WTC11 (cell line): ENCODE results near the gene LGR6. TPM values are rescaled to one million over a fixed set of nuclear protein-coding genes. Genes with fewer than 3 reads are reported as not detected.

Experiments used
- ATAC-seq: fragments of 200-7000 bp; cut with Tn5 transposase; 2 replicates; pipeline ENCODE4 v1.10.0; 2021; ENCODE audit warnings: mild to moderate bottlenecking, moderate library complexity
- CTCF ChIA-PET: fragments of 300-600 bp; sonication (Branson Sonifier 250); formaldehyde crosslinking; loops from one replicate; lab custom pipeline; 2021; ENCODE audit warnings: antibody characterized with exemption; lab: Charles Lee
- POLR2A ChIA-PET: fragments of 350-600 bp; sonication (Branson Sonifier 250); formaldehyde crosslinking; loops from one replicate; lab custom pipeline; 2021; ENCODE audit warnings: antibody characterized with exemption; lab: Charles Lee
- DNase-seq: peaks from one replicate; pipeline ENCODE4 v3.0.0; 2021; ENCODE audit warnings: low spot score
- H3K27ac Mint-ChIP-seq: 2 replicates; pipeline ENCODE4 v1.8.0; 2021; ENCODE audit warnings: mixed read lengths
- H3K27me3 Mint-ChIP-seq: 2 replicates; pipeline ENCODE4 v1.8.0; 2021; ENCODE audit warnings: low read depth, mild to moderate bottlenecking, moderate library complexity, mixed read lengths
- H3K36me3 Mint-ChIP-seq: 2 replicates; pipeline ENCODE4 v1.8.0; 2021; ENCODE audit warnings: mixed read lengths
- H3K4me1 Mint-ChIP-seq: 2 replicates; pipeline ENCODE4 v1.8.0; 2022; ENCODE audit warnings: mixed read lengths
- H3K4me3 Mint-ChIP-seq: 2 replicates; pipeline ENCODE4 v1.8.0; 2021; ENCODE audit warnings: mild to moderate bottlenecking, moderate library complexity, mixed read lengths
- H3K9me3 Mint-ChIP-seq: 2 replicates; pipeline ENCODE4 v1.8.0; 2021; ENCODE audit warnings: mixed read lengths
- AR ChIP-seq: fragments of 250-450 bp; sonication (Bioruptor Pico); IDR thresholded peaks from 2 replicates; pipeline ENCODE4 v1.9.0; 2021; ENCODE audit warnings: mild to moderate bottlenecking
- ARID4B ChIP-seq: sonication (generic); formaldehyde crosslinking; IDR thresholded peaks from 2 replicates; pipeline ENCODE4 v1.8.0; 2023; ENCODE audit warnings: missing genetic modification reagents, mild to moderate bottlenecking, borderline replicate concordance
- CREM ChIP-seq: sonication (generic); formaldehyde crosslinking; IDR thresholded peaks from 2 replicates; pipeline ENCODE4 v1.8.1; 2022; ENCODE audit warnings: mild to moderate bottlenecking, missing genetic modification reagents, moderate library complexity
- E2F5 ChIP-seq: sonication (generic); formaldehyde crosslinking; IDR thresholded peaks from 2 replicates; pipeline ENCODE4 v1.8.1; 2022; ENCODE audit warnings: mild to moderate bottlenecking, moderate library complexity, missing genetic modification reagents
- FOXP4 ChIP-seq: sonication (generic); formaldehyde crosslinking; IDR thresholded peaks from 2 replicates; pipeline ENCODE4 v1.8.0; 2022; ENCODE audit warnings: mild to moderate bottlenecking, missing genetic modification reagents
- GRHL2 ChIP-seq: fragments of 250-450 bp; sonication (Bioruptor Pico); IDR thresholded peaks from 2 replicates; pipeline ENCODE4 v1.8.0; 2022; ENCODE audit warnings: mild to moderate bottlenecking, moderate library complexity; ENCODE audit not compliant: insufficient replicate concordance, severe bottlenecking
- IRF1 ChIP-seq: sonication (generic); formaldehyde crosslinking; IDR thresholded peaks from 2 replicates; pipeline ENCODE4 v1.8.0; 2023; ENCODE audit warnings: missing genetic modification reagents
- KAT7 ChIP-seq: sonication (generic); formaldehyde crosslinking; IDR thresholded peaks from 2 replicates; pipeline ENCODE4 v1.8.1; 2023; ENCODE audit warnings: missing genetic modification reagents, mild to moderate bottlenecking, borderline replicate concordance
- MLX ChIP-seq: sonication (generic); formaldehyde crosslinking; IDR thresholded peaks from 2 replicates; pipeline ENCODE4 v1.8.1; 2023; ENCODE audit warnings: mild to moderate bottlenecking, missing genetic modification reagents, moderate library complexity
- NFATC4 ChIP-seq: fragments of 250-450 bp; sonication (Bioruptor Pico); IDR thresholded peaks from 2 replicates; pipeline ENCODE4 v1.9.0; 2021; ENCODE audit warnings: mild to moderate bottlenecking
- NFE2L1 ChIP-seq: sonication (generic); formaldehyde crosslinking; IDR thresholded peaks from 2 replicates; pipeline ENCODE4 v1.8.1; 2023; ENCODE audit warnings: missing genetic modification reagents
- SP1 ChIP-seq: sonication (generic); formaldehyde crosslinking; conservative IDR thresholded peaks from 2 replicates; pipeline ENCODE4 v1.8.1; 2022; ENCODE audit warnings: missing genetic modification reagents
- TEAD1 ChIP-seq: sonication (generic); formaldehyde crosslinking; IDR thresholded peaks from 2 replicates; pipeline ENCODE4 v1.8.0; 2022; ENCODE audit warnings: mild to moderate bottlenecking, missing genetic modification reagents
- USF1 ChIP-seq: sonication (generic); formaldehyde crosslinking; IDR thresholded peaks from 2 replicates; pipeline ENCODE4 v1.8.0; 2022; ENCODE audit warnings: mild to moderate bottlenecking, missing genetic modification reagents
- ZBTB21 ChIP-seq: sonication (generic); formaldehyde crosslinking; IDR thresholded peaks from 2 replicates; pipeline ENCODE4 v1.8.1; 2023; ENCODE audit warnings: mild to moderate bottlenecking, missing genetic modification reagents, borderline replicate concordance
- ZNF138 ChIP-seq: sonication (generic); formaldehyde crosslinking; conservative IDR thresholded peaks from 2 replicates; pipeline ENCODE4 v1.8.1; 2022; ENCODE audit warnings: mild to moderate bottlenecking, moderate library complexity, missing genetic modification reagents
- ZNF396 ChIP-seq: fragments of 250-450 bp; sonication (Bioruptor Pico); IDR thresholded peaks from 2 replicates; pipeline ENCODE4 v1.8.0; 2021; ENCODE audit warnings: mild to moderate bottlenecking, moderate library complexity, borderline replicate concordance
- total RNA-seq: library from RNA; stranded (reverse); gene quantifications from 3 replicates; pipeline ENCODE4 v1.2.3, GENCODE V29; 2021

LGR6 gene
- total RNA-seq, 1 experiment from 2014 or later: 1.1 TPM

- ChIA-PET POLR2A (no interaction called here), CTCF (interaction anchor here (0.9 to 3.1 kb wide), 4 partner anchors 23 to 33 kb away, joined by 3 to 9 read pairs (median 5); no protein-coding TSS in a partner anchor)
- peak within 1 kb of the TSS; percentile 14; the same call in 1 of the 2 replicates for H3K27ac Mint-ChIP-seq
- H3K4me1 Mint-ChIP-seq: peaks cover 41% of the 10 kb centered on the region
- ATAC-seq (no peak), DNase-seq (no peak)
- no peaks in the 10 kb centered on the region; the same call in 1 of the 2 replicates for H3K27me3 Mint-ChIP-seq
- H3K4me3 Mint-ChIP-seq: no peak within 1 kb of the TSS
- no peaks in the 10 kb centered on the region for H3K9me3 Mint-ChIP-seq
- TF ChIP-seq USF1 (CRISPR knock-in tag) (no peak), MLX (CRISPR knock-in tag) (no peak), SP1 (CRISPR knock-in tag) (no peak), KAT7 (no peak), E2F5 (CRISPR knock-in tag) (no peak), IRF1 (CRISPR knock-in tag) (no peak), TEAD1 (CRISPR knock-in tag) (no peak), CREM (CRISPR knock-in tag) (no peak), ZNF138 (CRISPR knock-in tag) (no peak), GRHL2 (CRISPR knock-in tag) (no peak), AR (CRISPR knock-in tag) (no peak), ARID4B (no peak), NFATC4 (CRISPR knock-in tag) (no peak), FOXP4 (CRISPR knock-in tag) (no peak), ZNF396 (CRISPR knock-in tag) (no peak), ZBTB21 (CRISPR knock-in tag) (no peak), NFE2L1 (CRISPR knock-in tag) (no peak)
- no peaks in the 10 kb centered on the region for H3K36me3 Mint-ChIP-seq
These were observed 33.1 kb upstream of the LGR6 start, which contains the start of gene PTPN7 for GRCh38 chr1:202160377-202160940. Gene PTPN7, minus strand, starts transcription at chr1:202160602. Its CDS starts 1,200 bp downstream, at chr1:202159402.
